ENCODE data around the gene SYNPR. TPM values are rescaled to one million over a fixed set of nuclear protein-coding genes. Genes with fewer than 3 reads are reported as not detected.

The SYNPR gene
- total RNA-seq, 3 donors from 2014 or later: not detected

DNA sequence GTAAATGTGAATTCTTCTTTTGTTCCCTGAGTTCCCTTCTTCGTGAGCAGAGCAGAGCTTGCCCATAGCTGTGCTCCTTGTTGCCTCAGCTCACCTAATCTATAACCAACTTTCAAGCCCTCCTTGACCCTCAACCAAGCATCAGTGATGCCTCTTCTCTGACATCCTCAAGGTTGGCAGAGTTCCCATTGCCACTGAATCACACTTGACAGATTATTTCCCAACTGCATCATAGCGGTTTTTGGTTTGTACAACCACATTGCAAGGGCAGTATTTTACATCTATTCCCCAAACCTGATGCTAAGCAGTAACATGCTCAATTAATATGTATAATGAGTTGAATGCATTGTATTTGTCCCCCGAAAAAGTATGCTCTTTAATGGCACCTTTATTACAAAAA lies 241.3 kb downstream of the SYNPR start:
- no peaks in the 10 kb centered on the region for H3K4me1 ChIP-seq
- H3K27me3 ChIP-seq: no peaks in the 10 kb centered on the region
- H3K9me3 ChIP-seq: no peaks in the 10 kb centered on the region
- H3K36me3 ChIP-seq: no peaks in the 10 kb centered on the region
- intact Hi-C loops (cut with DNase I; ENCODE audit: low total_unique reads): no loop called here
- TF ChIP-seq POLR2A (IDR thresholded peaks at IDR 0.05): no peak
- TF ChIP-seq POLR2AphosphoS5 (IDR thresholded peaks at IDR 0.05): no peak
- TF ChIP-seq, protein P1, sequence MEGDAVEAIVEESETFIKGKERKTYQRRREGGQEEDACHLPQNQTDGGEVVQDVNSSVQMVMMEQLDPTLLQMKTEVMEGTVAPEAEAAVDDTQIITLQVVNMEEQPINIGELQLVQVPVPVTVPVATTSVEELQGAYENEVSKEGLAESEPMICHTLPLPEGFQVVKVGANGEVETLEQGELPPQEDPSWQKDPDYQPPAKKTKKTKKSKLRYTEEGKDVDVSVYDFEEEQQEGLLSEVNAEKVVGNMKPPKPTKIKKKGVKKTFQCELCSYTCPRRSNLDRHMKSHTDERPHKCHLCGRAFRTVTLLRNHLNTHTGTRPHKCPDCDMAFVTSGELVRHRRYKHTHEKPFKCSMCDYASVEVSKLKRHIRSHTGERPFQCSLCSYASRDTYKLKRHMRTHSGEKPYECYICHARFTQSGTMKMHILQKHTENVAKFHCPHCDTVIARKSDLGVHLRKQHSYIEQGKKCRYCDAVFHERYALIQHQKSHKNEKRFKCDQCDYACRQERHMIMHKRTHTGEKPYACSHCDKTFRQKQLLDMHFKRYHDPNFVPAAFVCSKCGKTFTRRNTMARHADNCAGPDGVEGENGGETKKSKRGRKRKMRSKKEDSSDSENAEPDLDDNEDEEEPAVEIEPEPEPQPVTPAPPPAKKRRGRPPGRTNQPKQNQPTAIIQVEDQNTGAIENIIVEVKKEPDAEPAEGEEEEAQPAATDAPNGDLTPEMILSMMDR (IDR thresholded peaks at IDR 0.05): no peak
- no peak overlapping the region for H3K4me3 ChIP-seq
- no peak for DNase-seq (ENCODE audit: low spot score in 2 of 2)
- H3K27ac ChIP-seq: no peak overlapping the region

DNA sequence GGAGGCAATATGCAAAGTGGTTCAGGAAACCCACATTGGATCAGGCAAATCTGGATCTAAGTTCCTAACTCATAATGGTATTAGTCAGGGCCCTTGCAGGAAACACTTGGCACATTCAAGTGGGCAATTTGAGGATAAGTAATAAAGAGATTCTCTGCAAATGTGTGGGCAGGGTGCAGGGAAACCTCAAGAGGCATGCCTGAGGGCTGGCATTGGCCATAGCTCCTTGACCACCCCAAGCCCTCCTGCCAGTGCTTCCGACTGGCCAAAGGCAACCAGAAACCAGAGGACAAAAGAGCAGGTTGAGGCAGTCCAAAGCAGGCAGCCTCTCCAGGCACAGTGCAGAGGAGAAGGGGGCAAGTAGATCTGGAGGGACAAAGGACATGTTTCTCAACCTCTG lies 243.5 kb downstream of the SYNPR start:
- no peaks in the 10 kb centered on the region for H3K27me3 ChIP-seq
- intact Hi-C loops (cut with DNase I; ENCODE audit: low total_unique reads): no loop called here
- H3K9me3 ChIP-seq: no peaks in the 10 kb centered on the region

DNA sequence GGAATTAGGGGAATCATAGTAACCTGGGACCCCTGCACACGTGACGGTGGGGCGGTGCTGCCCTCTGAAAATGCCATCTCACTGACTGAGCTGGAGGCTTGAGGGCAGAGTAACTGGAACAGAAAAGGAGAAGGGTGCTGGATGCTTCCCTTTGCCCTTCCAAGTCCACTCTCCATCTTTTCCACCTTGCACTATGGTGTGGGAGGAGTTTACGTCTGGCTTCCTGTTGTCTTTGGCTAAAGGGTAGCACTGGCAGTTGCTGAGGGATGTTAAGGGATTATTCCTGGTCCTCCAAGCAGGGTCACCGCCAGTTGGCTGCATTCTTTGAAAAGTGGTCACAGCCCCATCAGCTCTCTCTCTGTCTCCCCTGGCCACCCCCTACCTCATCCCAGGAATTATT lies 245.0 kb downstream of the SYNPR start:
- Histone ChIP-seq H3K9me3 (no peaks in the 10 kb centered on the region), H3K27me3 (no peaks in the 10 kb centered on the region), H3K36me3 (no peaks in the 10 kb centered on the region), H3K27ac (no peak overlapping the region), H3K4me3 (no peak overlapping the region), H3K4me1 (no peaks in the 10 kb centered on the region)
- DNase-seq (ENCODE audit: low spot score in 2 of 2): no peak
- no peak for TF ChIP-seq POLR2A (IDR thresholded peaks at IDR 0.05)
- TF ChIP-seq POLR2AphosphoS5 (IDR thresholded peaks at IDR 0.05): no peak
- TF ChIP-seq, protein P1 (IDR thresholded peaks at IDR 0.05): no peak
- intact Hi-C loops (cut with DNase I; ENCODE audit: low total_unique reads): no loop called here

More for the DNA sequence above, 243.5 kb downstream of the SYNPR start:
- H3K4me3 ChIP-seq: no peak overlapping the region
- no peaks in the 10 kb centered on the region for H3K36me3 ChIP-seq
- DNase-seq (ENCODE audit: low spot score in 2 of 2): no peak
- no peak for TF ChIP-seq POLR2AphosphoS5 (IDR thresholded peaks at IDR 0.05)
- TF ChIP-seq, protein P1 (IDR thresholded peaks at IDR 0.05): no peak
- no peak for TF ChIP-seq POLR2A (IDR thresholded peaks at IDR 0.05)
- H3K4me1 ChIP-seq: no peaks in the 10 kb centered on the region
- H3K27ac ChIP-seq: no peak overlapping the region

DNA sequence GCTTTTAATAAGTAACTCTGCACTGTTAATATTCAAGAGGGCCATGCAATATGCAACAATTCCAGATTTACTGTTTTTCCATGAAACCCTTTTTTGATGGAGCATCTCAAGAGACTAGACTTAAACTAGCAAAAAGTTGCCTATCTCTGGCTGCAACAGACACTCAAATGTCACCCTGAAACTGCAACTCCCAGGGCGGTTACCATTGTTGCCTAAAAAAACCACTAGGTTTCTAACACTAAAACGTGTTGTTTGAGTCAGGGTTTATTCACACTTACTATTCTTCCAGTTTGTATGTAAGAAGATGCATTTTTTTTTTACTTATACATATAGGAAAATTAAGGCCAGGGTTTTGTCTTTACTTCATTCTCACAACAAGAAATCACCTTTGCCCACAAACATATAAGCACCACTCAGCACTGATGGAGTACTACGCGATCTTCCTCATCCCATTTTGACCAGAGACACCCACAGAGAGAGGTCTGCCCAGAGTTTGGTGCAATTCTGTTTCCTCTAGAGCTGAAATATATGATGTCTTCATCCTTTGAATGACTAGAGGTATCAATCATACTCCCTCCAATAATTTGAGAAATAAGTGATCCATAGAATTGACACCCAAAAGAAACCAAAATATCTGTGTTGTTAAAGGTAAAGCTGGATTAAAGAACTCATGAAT lies 250.4 kb downstream of the SYNPR start:
- H3K27me3 ChIP-seq: no peaks in the 10 kb centered on the region
- no peak overlapping the region for H3K4me3 ChIP-seq
- no peak overlapping the region for H3K27ac ChIP-seq
- no peak for TF ChIP-seq POLR2AphosphoS5 (IDR thresholded peaks at IDR 0.05)
- TF ChIP-seq POLR2A (IDR thresholded peaks at IDR 0.05): no peak
- TF ChIP-seq, protein P1 (IDR thresholded peaks at IDR 0.05): no peak
- H3K9me3 ChIP-seq: no peaks in the 10 kb centered on the region
- intact Hi-C loops (cut with DNase I; ENCODE audit: low total_unique reads): no loop called here
- no peaks in the 10 kb centered on the region for H3K4me1 ChIP-seq
- H3K36me3 ChIP-seq: no peaks in the 10 kb centered on the region
- no peak for DNase-seq (ENCODE audit: low spot score in 2 of 2)

DNA sequence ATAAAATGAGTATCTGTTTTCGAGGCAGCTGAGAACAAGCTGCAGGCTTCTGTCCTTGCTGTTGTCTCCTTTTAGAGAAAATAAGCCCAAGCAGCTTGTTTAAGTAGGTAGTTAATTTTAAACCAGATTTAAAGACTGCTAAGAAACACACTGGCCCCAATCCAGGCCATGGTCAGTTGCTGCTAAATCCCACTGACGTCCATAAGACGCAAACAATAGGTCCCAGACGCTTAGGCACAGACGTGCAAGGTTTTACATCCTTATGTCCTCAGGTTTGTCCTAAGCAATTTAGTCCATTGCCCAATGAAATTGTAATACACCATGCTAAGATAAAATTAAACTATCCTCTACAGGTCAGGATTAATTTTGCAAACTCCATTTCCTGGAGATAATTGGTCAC lies 254.4 kb downstream of the SYNPR start:
- intact Hi-C loops (cut with DNase I; ENCODE audit: low total_unique reads): no loop called here
- Histone ChIP-seq H3K9me3 (no peaks in the 10 kb centered on the region), H3K4me3 (no peak overlapping the region), H3K4me1 (no peaks in the 10 kb centered on the region), H3K27me3 (no peaks in the 10 kb centered on the region), H3K36me3 (no peaks in the 10 kb centered on the region), H3K27ac (no peak overlapping the region)
- DNase-seq (ENCODE audit: low spot score in 2 of 2): no peak
- TF ChIP-seq, protein P1 (IDR thresholded peaks at IDR 0.05): no peak
- no peak for TF ChIP-seq POLR2A (IDR thresholded peaks at IDR 0.05)
- TF ChIP-seq POLR2AphosphoS5 (IDR thresholded peaks at IDR 0.05): no peak
